ENCODE data around the gene NSD1. TPM values are rescaled to one million over a fixed set of nuclear protein-coding genes. Genes with fewer than 3 reads are reported as not detected.
"Not testable (repeated sequence)": the region's sequence is repeated elsewhere in the genome, so short reads cannot be mapped to it uniquely, and the experiment has no call there.

NSD1 gene
- total RNA-seq, 1 donor from 2014 or later: 45.4 TPM

DNA sequence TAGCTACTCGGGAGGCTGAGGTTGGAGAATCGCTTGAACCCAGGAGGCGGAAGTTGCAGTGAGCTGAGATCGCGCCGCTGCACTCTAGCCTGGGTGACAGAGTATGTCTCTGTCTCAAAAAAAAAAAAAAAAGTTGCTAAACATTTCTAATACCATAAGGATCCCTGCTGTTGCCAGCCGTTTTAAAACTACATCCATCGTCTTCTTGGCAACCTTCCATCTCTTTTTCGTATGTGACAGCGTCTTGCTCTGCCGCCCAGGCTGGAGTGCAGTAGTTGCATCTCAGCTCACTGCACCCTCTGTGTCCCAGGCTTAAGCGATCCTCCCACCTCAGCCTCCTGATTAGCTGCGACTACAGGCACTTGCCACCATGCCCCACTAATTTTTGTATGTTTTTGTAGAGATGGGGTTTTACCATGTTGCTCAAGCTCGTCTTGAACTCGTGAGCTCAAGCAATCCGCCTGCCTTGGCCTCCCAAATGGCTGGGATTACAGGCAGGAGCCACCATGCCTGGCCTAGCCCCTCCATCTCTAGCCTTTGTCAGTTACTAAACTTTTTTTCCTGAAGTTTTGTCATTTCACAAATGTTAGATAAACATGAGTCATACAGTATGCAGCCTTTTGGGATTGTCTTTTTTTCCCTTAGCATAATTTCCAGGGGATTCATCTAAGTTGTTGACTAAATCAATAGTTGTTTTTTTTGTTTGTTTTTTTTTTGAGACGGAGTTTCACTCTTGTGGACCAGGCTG, 13.5 kb downstream of the NSD1 start:
- Histone ChIP-seq H3K27me3 (no peaks in the 10 kb centered on the region), H3K9me3 (no peaks in the 10 kb centered on the region), H3K4me1 (peaks cover 8% of the 10 kb centered on the region), H3K36me3 (peaks cover 0 to 53% of the 10 kb centered on the region in 2 donors), H3K4me3 (no peak overlapping the region), H3K27ac (no peak overlapping the region)
- TF ChIP-seq POLR2A (IDR thresholded peaks at IDR 0.05) (no peak), POLR2AphosphoS5 (IDR thresholded peaks at IDR 0.05; ENCODE audit: insufficient read depth in 1 of 2, low read depth in 1 of 2) (no peak)
- TF ChIP-seq, protein P1, sequence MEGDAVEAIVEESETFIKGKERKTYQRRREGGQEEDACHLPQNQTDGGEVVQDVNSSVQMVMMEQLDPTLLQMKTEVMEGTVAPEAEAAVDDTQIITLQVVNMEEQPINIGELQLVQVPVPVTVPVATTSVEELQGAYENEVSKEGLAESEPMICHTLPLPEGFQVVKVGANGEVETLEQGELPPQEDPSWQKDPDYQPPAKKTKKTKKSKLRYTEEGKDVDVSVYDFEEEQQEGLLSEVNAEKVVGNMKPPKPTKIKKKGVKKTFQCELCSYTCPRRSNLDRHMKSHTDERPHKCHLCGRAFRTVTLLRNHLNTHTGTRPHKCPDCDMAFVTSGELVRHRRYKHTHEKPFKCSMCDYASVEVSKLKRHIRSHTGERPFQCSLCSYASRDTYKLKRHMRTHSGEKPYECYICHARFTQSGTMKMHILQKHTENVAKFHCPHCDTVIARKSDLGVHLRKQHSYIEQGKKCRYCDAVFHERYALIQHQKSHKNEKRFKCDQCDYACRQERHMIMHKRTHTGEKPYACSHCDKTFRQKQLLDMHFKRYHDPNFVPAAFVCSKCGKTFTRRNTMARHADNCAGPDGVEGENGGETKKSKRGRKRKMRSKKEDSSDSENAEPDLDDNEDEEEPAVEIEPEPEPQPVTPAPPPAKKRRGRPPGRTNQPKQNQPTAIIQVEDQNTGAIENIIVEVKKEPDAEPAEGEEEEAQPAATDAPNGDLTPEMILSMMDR (IDR thresholded peaks at IDR 0.05): no peak
- intact Hi-C loops (cut with DNase I): no loop called here
- no peak for DNase-seq (ENCODE audit: extremely low spot score in 2 of 2)

DNA sequence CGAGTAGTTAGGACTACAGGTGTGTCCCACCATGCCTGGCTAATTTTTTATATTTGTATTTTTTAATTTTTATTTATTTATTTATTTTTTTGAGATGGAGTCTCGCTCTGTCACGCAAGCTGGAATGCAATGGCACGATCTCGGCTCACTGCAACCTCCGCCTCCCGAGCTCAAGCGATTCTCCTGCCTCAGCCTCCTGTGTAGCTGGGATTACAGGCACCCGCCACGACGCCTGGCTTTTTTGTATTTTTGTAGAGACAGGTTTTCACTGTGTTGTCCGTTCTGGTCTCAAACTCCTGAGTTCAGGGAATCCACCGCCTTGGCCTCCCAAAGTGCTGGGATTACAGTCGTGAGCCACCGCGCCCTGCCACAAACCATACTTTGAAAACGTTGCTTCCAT, 16.5 kb downstream of the NSD1 start:
- H3K27me3 ChIP-seq; DNase-seq (ENCODE audit: extremely low spot score in 2 of 2); H3K27ac ChIP-seq; H3K4me3 ChIP-seq; H3K9me3 ChIP-seq; intact Hi-C loops (cut with DNase I): not testable (repeated sequence)
- H3K36me3 ChIP-seq: peaks cover 0 to 41% of the 10 kb centered on the region in 2 donors
- peaks cover 13% of the 10 kb centered on the region for H3K4me1 ChIP-seq

DNA sequence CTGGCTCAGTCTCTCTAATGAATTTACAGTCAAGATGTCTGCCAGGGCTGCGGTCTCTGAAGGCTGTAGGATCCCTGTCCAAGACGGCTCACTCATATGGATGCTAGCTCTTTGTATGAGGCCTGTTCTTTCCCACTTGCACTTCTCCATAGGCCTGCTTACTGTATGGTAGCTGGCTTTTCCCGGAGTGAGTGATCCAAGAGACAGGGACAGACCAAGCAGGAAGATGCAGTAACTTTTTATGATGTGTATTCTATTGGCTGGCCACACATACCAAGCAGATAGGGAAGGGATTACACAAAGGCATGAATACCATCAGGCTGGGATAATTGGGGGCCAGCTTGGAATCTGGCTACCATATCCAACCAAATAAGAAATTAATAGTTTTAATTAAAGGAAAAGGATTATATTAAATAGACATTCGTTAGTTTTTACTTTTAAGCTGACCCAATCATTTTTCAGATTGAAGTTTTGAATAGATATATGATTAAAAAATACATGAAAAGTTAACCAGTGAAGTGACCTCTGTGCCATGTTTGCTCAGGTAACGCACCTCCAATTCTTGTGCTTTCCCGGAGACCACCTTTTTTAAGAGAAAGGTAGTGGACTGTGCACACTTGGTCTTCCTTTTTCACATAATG, 20.6 kb downstream of the NSD1 start:
- H3K4me3 ChIP-seq: no peak overlapping the region
- no peaks in the 10 kb centered on the region for H3K9me3 ChIP-seq
- DNase-seq (ENCODE audit: extremely low spot score in 2 of 2): no peak
- no peaks in the 10 kb centered on the region for H3K27me3 ChIP-seq
- H3K36me3 ChIP-seq: peaks cover 0 to 13% of the 10 kb centered on the region in 2 donors
- H3K4me1 ChIP-seq: peaks cover 13% of the 10 kb centered on the region
- intact Hi-C loops (cut with DNase I): no loop called here
- no peak overlapping the region for H3K27ac ChIP-seq
- TF ChIP-seq POLR2AphosphoS5 (IDR thresholded peaks at IDR 0.05; ENCODE audit: insufficient read depth in 1 of 2, low read depth in 1 of 2) (no peak), POLR2A (IDR thresholded peaks at IDR 0.05) (no peak)
- TF ChIP-seq, protein P1 (IDR thresholded peaks at IDR 0.05): no peak

DNA sequence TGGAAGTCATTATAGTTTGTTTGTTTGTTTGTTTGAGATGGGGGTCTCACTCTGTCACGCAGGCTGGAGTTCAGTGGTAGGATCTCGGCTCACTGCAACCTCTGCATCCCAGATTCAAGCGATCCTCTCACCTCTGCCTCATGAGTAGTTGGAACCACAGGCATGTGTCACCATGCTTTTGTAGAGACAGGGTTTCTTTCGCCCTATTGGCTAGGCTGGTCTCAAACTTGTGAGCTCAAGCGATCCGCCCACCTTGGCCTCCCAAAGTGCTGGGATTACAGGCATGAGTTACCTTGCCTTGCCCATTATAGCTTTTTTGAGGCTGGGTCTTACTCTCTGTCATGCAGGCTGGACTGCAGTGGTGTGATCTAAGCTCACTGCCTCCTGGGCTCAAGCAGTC, 28.8 kb downstream of the NSD1 start:
- no peaks in the 10 kb centered on the region for H3K36me3 ChIP-seq
- intact Hi-C loops (cut with DNase I): no loop called here
- no peak overlapping the region for H3K4me3 ChIP-seq

DNA sequence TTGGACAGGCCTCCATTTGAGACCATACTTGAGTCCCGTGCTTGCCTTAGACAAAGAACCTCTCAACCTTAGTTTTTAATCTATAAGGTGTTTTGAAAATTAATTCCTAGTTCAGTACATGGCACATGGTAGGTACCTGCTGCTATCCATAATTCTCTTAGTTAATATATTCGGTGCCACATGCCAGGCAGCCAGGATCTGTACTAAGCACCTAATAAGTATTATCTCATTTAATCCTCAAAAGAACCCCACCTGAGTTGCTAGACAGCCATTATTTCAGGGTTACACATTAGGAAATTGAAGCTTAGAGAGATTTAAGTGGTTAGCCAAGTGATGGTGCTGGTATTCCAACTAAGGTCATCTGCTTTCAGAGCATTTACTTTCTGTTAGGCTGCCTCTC, 29.9 kb downstream of the NSD1 start:
- Histone ChIP-seq H3K27ac (no peak overlapping the region), H3K4me3 (no peak overlapping the region), H3K9me3 (no peaks in the 10 kb centered on the region), H3K4me1 (peaks cover 17% of the 10 kb centered on the region), H3K27me3 (no peaks in the 10 kb centered on the region), H3K36me3 (no peaks in the 10 kb centered on the region)
- intact Hi-C loops (cut with DNase I): no loop called here
- DNase-seq (ENCODE audit: extremely low spot score in 2 of 2): no peak
- TF ChIP-seq POLR2A (IDR thresholded peaks at IDR 0.05) (no peak), POLR2AphosphoS5 (IDR thresholded peaks at IDR 0.05; ENCODE audit: insufficient read depth in 1 of 2, low read depth in 1 of 2) (no peak)
- TF ChIP-seq, protein P1 (IDR thresholded peaks at IDR 0.05): no peak

More for the DNA sequence above, 28.8 kb downstream of the NSD1 start:
- TF ChIP-seq POLR2A (IDR thresholded peaks at IDR 0.05) (no peak), POLR2AphosphoS5 (IDR thresholded peaks at IDR 0.05; ENCODE audit: insufficient read depth in 1 of 2, low read depth in 1 of 2) (no peak)
- TF ChIP-seq, protein P1 (IDR thresholded peaks at IDR 0.05): no peak
- Histone ChIP-seq H3K27ac (no peak overlapping the region), H3K4me1 (peaks cover 17% of the 10 kb centered on the region), H3K27me3 (no peaks in the 10 kb centered on the region), H3K9me3 (no peaks in the 10 kb centered on the region)
- DNase-seq (ENCODE audit: extremely low spot score in 2 of 2): no peak

Data from vagina (tissue), 2 donors.